Gastrocnemius medialis (tissue), 4 donors: ENCODE results near the gene PACSIN2.

ENCODE experiments used
- CTCF ChIP-seq, 5 experiments: fragments of 450-650 bp in 3 of 5; fragments of 200-600 bp in 2 of 5; sonication (generic) in 2 of 5; IDR thresholded peaks in 4 of 5; conservative IDR thresholded peaks in 1 of 5; 1 replicate in 4 of 5; 2 replicates in 1 of 5; pipeline ENCODE4 v1.5.1; 2016 to 2019; ENCODE audit warnings: antibody characterized with exemption in 5 of 5, mild to moderate bottlenecking in 3 of 5, moderate library complexity in 3 of 5
- POLR2A ChIP-seq, 2 donors: fragments of 450-650 bp; IDR thresholded peaks; one replicate each; pipeline ENCODE4 v1.6.1; 2017; ENCODE audit warnings: antibody characterized with exemption in 2 of 2, mild to moderate bottlenecking in 2 of 2, moderate library complexity in 2 of 2

- TF ChIP-seq CTCF (IDR thresholded peaks at IDR 0.05 in 4 of 5, conservative IDR thresholded peaks at IDR 0.05 in 1 of 5), result no peak
- no peak for TF ChIP-seq POLR2A (IDR thresholded peaks at IDR 0.05)
Observed at GRCh38 chr22:42907404-42908373, 107.3 kb downstream of the PACSIN2 start.
